DLD1 (cell line): ENCODE data around the gene CTBP2.

Experiments
- in situ Hi-C: cut with HindIII; loops from 2 replicates; pipeline ENCODE4 v1.10.0; 2017; ENCODE audit warnings: low sequenced_read_pairs

CTBP2 gene

GRCh38 chr10:125125951-125126735, 34.2 kb downstream of the CTBP2 start:
- in situ Hi-C loops: no loop called here

- in situ Hi-C loops: no loop called here
These were observed 35.5 kb downstream of the CTBP2 start for GRCh38 chr10:125124907-125125306.

GRCh38 chr10:125124115-125124487, 36.3 kb downstream of the CTBP2 start:
- in situ Hi-C loops: no loop called here

- in situ Hi-C loops: no loop called here
These were observed 36.8 kb downstream of the CTBP2 start for GRCh38 chr10:125123476-125124114.

- in situ Hi-C loops: no loop called here
These were observed 37.8 kb downstream of the CTBP2 start for GRCh38 chr10:125122566-125122965.

GRCh38 chr10:125121003-125121402, 39.4 kb downstream of the CTBP2 start:
- in situ Hi-C loops: no loop called here

GRCh38 chr10:125120053-125120710, 40.2 kb downstream of the CTBP2 start:
- in situ Hi-C loops: no loop called here

- in situ Hi-C loops: no loop called here
These were observed 41.7 kb downstream of the CTBP2 start for GRCh38 chr10:125118701-125119100.

- in situ Hi-C loops: no loop called here
These were observed 42.3 kb downstream of the CTBP2 start for GRCh38 chr10:125118011-125118611.

- in situ Hi-C loops: no loop called here
These were observed 43.6 kb downstream of the CTBP2 start for GRCh38 chr10:125116652-125117310.

- in situ Hi-C loops: no loop called here
These were observed 44.2 kb downstream of the CTBP2 start for GRCh38 chr10:125116041-125116649.

- in situ Hi-C loops: no loop called here
These were observed 45.0 kb downstream of the CTBP2 start for GRCh38 chr10:125115409-125115808.

GRCh38 chr10:125114761-125115391, 45.5 kb downstream of the CTBP2 start:
- in situ Hi-C loops: no loop called here

GRCh38 chr10:125113691-125114371, 46.5 kb downstream of the CTBP2 start:
- in situ Hi-C loops: no loop called here

GRCh38 chr10:125112697-125113494, 47.5 kb downstream of the CTBP2 start:
- in situ Hi-C loops: no loop called here

GRCh38 chr10:125111118-125111727, 49.1 kb downstream of the CTBP2 start:
- in situ Hi-C loops: no loop called here

- in situ Hi-C loops: loop anchor here (10.0 kb wide), 1 partner anchor 167 kb away; no protein-coding TSS in a partner anchor
These were observed 52.3 kb downstream of the CTBP2 start for GRCh38 chr10:125107965-125108580.
